Measurements from ENCODE around the gene ATL1.
A peak's percentile ranks its signal among the peaks of the same experiment; 100 is the strongest.
"Not testable (repeated sequence)": the region's sequence is repeated elsewhere in the genome, so short reads cannot be mapped to it uniquely, and the experiment has no call there.

Gene ATL1

DNA sequence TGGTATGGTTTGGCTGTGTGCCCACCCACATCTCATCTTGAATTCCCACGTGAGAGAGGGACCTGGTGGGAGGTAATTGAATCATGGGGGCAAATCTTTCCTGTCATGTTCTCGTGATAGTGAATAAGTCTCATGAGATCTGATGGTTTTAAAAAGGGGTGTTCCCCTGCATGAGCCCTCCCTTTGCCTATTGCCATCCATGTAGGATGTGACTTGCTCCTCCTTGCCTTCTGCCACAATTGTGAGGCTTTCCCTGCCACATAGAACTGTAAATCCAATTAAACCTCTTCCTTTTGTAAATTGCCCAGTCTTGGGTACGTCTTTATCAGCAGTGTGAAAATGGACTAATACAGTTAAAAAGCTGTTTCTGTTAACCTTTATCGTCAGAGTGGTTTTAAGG lies 21.9 kb upstream of the ATL1 start:
- not testable (repeated sequence) for DNase-seq

DNA sequence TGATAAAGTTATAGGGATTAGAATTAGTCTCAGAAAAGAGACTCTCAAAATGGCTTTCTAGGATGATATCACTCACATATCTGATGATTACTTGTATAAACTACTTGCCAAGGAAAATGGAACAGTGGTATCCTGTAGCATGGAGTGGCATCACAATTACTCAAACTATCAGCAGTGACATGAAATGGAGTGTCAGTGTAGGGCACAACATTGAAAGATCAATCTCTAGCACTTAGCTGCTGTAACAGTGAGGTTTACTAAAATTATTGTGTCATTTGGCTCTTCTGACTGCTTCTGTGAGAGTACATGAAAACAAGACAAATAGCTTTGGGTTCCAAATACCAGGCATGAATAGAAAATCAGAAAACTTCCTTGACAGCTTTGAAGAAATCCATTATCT lies 20.9 kb upstream of the ATL1 start:
- no peak for DNase-seq

DNA sequence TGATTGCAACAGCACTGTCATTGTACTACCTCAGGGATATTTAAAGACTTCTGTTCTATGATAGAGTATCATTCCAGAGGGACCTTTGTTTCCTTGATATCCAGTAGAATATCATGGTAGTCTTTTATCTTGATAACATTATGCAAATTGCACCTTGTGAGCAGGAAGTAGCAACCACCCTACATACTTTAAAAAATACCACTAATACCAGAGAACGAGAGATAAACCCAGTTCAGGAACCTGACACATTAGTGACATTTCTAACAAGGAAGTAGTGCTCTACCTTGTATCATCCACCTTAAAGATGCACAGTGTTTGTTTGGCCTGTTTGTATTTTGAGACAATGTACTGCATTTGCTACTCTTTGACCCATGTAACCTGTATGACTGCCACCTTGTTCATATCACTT lies 18.8 kb upstream of the ATL1 start:
- no peak for DNase-seq

DNA sequence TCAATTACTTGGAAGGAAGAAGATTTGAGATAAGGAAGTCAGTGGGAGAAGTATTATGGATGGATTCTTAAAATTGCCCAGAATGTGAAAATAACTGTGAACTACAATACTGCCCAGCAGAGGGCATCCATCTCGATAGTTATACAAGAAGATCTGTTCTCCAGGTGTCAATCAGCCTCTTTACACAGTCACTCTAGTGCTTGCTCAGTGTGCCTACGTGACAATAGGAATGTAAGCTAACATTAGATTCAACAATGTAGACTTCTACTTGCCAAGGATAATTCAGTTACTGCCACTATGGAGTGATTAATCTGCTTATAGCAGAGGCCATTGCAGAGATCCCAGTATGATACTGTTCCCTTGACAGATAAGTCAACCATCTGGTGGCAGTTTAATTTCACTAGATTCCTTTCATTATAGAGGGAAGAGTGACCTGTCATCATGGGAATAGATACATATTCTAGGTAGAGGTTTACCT lies 17.0 kb upstream of the ATL1 start:
- DNase-seq = peak; percentile 37 to 76

DNA sequence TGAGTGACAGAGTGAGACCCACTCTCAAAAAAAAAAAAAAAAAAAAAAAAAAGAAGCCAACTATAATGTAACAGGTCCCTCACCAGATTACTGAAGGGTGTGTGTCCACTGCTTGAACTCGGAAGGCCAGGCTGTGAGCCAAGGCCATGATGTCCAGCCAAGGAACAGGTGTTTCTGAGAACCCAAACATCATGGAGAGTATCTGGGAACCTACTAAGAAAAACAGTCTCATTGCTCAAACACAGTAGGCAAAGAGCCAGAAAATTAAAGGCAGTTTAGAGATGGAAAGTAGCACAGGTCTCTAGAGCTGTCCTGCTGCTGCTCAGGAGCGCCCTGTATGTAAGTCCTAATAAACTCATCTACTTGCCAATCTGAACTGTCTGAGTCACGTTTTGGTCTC lies 15.0 kb upstream of the ATL1 start:
- no peak for DNase-seq

DNA sequence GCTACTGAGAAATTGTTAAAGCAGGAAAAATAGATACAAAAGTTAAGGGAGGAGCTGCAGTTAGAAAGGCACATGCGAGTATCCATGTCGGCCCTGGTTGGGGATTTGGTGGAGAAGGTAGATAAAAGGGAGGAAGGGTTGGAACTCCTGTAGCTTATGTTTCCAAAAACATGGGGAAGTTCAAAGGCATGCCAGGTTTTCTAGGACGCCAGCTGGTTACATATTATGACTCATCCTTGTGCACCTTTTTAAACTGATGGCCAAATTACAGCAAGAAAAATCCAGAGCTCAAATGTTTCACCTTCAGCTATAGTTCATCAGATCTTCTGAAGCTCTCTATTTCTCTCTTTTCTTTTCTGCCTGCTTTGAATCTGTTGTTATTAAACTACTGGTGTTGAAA lies 14.3 kb upstream of the ATL1 start:
- DNase-seq = no peak

DNA sequence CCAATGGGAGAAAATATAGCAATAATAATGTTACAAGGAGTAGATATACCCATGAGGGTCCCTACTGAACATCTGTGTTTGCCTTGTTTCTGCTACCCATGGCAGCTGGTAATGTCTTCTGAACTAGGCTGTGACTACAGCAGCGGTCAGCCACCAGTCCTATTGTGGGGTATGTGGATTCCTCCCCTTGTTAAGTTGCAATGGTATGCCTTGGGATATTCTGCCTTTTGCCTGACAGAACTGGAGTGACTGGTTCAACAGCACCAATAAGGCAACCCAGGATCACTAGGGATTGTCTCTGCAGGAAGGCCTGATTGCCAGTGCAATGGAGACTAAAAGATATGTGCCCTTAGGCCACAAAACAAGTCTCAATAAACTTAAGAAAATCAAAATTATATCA lies 9.7 kb upstream of the ATL1 start:
- DNase-seq = no peak

DNA sequence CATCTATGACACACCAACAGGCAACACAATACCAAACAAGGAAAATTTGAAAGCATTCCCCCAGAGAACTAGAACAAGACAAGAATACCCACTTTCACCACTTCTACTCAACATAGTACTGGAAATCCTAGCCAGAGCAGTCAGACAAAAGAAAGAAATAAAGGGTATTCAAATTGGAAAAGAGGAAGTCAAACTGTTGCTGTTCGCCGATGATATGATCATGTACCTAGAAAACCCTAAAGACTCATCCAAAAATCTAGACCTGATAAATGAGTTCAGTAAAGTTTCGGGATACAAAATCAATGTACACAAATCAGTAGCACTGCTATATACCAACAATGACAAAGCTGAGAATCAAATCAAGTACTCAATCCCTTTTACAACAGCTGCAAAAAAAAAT lies 8.1 kb upstream of the ATL1 start:
- no peak for DNase-seq

DNA sequence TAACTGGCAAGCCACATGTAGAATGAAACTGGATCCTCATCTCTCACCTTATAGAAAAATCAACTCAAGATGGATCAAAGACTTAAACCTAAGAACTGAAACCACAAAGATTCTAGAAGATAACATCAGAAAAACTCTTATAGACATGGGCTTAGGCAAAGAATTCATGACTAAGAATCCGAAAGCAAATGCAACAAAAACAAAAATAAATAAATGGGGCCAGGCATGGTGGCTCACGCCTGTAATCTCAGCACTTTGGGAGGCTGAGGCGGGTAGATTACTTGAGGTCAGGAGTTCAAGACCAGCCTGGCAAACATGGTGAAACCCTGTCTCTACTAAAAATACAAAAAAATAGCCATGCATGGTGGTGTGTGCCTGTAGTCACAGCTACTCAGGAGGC lies 7.1 kb upstream of the ATL1 start:
- DNase-seq = not testable (repeated sequence)

DNA sequence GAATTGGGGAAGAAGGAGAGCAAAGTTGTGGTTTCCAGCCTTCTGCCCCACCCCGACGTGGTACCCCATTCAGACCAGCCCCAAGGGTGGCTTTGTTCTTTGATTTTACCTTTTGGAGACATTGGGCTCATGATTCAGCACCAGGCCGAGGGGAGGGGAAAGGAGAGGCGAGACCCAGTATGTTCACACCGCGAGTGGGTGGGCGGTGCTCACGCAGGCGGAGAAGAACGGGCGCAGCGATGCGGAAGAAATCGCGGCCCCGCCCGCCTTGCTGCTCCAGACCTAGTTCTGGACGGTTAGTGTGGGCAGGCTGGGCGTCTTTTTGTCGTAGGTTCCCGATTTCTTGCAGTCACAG lies 963 bp downstream of the ATL1 start:
- DNase-seq = peak; percentile 53 to 90

DNA sequence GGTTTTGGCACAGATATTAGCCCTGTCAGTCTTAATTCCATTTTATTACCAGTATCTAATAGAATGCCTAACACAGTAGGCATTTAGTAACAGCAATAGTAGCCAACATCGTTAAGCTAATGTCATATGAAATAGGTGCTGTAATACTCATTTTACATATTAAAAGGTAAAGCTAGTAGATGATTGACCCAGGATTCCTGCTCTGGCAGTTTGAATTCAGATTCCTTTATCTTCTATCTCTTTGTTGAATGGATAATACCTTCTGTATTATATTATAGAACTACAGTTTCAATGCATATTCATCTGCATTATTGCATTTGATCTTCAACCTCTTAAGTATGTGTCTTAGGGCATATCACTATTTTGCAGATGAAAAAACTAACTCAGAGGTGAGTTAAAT lies 2.9 kb downstream of the ATL1 start:
- DNase-seq = peak in 1 of 2 experiments; percentile 18

DNA sequence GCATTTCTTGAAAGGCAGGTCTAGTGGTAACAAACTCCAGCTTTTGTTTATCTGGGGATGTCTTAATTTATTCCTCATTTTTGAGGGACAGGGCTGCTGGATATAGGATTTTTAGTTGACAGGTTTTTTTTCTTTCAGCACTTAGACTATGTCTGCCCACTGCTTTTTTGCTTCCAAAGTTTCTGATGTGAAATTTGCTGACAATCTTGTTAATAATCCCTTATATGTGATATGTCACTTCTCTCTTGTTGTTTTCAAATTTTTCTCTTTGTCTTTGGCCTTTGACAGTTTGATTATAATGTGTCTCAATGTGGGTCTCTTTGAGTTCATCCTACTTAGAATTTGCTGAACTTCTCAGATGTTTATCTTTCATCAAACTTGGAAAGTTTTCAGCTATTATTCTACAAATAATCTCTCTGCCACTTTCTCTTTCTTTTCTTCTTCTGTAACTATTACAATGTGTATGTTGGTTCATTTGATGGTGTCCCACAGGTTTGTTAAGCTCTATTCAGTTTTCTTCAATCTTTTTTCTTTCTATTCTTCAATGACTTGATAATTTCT lies 9.8 kb downstream of the ATL1 start:
- no peak for DNase-seq

DNA sequence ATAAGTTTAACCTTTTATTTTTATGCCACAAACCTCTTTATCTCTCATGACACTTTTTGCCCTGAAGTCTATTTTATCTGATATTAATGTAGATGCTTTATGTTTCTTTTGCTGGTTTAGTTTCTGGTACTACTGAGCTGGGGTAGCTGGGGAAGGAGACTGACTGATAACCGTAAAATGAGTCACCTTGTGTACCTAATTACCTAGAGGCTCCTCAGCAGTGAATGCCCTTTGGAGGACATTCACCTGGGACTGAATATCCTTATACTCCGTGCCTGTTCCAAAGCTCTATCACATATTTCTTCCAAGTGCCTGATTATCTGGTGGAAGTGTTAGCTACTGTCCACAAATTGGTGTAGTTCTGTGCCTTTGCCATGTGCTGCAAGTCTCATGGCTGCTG lies 13.9 kb downstream of the ATL1 start:
- no peak for DNase-seq

DNA sequence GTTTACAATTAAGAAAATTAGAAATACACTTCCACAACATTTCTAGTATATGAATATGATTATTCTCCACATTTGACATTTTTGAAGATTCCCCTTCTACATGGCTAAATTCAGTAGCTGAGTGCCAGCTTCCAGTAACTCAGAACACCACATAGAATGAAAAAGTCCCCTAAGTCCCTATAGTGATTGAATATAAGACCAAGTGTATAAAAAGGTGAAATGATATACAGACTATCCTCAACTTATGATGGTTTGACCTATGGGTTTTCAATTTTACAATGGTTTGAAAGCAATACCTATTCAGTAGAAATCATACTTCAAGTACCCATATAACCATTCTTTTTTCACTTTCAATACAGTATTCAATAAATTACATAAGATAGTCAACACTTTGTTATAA lies 15.8 kb downstream of the ATL1 start:
- DNase-seq = no peak

DNA sequence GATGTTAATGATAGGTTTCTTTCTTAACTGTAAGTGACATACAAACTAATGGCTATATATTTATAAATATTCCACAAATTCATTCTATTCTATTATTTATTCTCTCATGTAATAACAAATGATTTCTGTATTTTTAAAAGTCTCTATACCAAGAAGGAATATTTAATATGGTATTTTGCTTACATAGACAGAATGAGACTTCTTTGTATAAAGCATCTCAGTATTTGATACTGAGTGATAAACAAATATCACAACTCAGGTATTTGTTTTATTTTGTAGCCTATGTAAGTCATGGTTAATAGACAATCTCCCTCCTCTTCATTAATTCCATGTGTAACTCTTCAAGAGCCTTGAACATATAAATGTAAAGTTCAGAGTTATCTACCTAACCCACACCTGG lies 18.0 kb downstream of the ATL1 start:
- no peak for DNase-seq

DNA sequence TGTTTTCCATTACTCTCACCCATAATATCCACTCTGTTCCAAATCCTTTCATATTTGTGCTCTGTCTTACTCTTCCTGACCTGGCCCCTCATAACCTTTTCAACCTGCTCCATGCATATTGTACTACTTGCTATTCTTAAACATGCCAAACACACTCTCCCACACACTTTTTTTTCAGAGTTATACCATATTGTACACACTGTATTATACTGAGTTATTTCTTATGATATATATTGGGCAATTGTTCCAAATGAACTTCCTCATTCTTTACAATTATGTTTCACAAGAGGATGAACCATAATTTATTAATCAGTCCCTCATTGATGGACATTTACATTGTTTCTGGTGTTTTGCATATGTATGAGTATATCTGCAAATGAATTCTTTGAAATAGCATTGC lies 18.5 kb downstream of the ATL1 start:
- no peak for DNase-seq

DNA sequence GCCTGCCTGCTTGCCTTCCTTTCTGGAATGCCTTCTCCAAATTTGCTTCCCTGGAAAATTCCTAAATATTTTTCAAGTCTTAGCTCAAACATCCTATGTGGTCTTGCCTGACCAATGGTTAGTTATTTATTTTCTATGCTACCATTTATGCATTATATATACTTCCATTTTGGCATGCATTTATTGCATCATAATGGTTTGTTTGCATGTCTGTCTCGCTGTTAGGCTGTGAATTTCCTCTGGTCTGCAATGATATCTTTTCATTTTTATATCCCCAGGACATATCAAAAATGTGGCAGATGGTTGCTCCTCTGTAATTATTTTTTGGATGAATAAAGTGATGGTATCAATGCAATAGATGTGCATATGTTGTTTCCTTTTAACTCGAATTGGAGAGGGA lies 30.5 kb downstream of the ATL1 start:
- DNase-seq = no peak

DNA sequence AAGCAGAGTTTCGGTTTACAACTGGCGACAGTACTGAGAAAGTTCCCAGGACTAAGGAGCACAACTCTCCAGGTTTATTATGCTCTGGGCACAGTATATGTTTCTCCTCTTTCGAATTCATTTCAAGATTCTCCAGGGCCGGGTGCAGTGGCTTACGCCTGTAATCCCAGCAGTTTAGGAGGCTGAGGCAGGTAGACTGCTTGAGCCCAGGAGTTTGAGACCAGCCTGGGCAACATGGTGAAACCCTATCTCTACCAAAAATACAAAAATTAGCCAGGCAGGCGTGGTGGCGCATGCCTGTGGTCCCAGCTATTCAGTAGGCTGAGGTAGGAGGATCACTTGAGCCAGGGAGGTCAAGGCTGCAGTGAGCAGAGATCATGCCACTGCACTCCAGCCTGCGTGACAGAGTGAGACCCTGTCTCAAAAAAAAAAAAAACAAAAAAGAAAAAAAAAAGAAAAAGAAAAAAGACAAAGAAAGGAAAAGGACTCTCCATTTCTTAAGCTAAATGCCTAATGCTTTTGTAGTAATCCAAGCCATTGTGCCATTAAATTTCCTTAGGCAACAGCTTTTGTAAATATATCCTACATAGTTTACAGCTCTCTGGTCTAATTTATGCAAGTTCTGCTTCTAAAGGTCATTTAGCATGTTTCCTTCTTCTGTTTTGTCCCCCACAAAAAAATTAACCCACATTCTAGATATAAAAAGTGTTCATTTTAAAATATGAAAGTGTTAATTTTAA lies 34.8 kb downstream of the ATL1 start:
- DNase-seq = no peak

DNA sequence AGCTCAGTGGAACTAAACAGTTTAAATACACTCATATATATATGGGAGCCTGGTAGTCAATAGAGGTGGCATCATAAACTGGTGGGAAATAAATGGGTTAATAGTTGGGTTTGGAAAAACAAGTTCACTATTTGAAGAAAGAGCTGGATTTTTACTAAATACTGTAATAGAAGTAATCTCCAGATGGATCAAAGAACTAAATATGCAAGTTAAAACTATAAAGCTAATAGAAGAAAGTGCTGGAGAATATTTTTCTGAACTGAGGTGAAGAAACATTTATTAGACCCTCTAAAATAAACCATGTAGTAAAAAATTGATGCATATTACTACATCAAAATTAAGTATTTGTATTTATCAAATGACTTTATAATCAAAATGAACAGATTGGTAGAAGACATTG lies 38.8 kb downstream of the ATL1 start:
- DNase-seq = no peak

DNA sequence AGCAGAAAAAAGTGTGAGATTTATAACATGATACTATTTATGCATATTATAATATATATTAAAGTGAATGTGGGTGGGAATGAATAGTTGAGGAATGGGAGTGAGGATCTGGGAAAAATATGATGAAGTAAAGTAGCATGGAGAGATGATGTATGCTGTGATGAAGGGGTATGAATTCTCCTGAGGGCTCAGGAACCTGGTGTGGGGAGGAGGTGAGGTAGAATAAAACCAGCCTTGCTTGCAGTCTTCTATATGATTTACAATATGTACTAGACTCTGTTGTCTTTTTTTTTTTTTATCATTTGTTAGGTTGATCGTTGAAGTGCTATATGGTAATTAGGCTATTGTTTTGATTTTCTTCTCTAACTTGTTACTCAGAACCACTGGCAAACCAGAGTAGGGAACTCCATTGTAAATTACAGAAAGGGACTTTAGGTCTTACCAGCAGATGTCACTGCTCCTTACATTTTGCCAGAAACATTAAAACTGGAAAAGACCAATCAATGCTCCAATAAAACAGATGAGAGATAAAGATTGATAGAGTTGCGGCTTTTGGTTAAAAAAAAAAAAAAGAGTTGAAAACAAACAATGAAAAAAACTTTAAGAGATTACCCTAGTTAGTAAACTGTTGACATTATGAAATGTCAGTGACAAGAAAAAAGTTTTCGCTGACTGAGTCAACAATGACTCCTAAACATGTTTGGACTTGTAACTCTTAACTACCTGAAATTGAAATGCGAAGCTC lies 39.9 kb downstream of the ATL1 start:
- DNase-seq = peak in 1 of 2 experiments; percentile 3

DNA sequence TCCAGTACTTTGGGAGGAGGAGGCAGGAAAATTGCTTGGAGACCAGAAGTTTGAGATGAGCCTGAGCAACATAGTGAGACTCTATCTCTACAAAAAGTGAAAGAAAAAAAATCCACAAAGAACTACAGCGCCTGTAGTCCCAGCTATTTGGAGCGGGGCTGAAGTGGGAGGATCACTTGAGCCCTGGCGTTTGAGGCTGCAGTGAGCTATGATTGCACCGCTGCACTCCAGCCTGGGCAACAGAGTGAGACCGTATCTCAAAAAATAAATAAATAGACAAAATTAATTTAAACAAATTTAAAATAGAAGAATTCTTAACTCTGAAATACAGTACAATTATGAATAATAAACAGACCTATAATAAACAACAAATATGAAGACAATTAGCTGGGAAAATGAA lies 40.9 kb downstream of the ATL1 start:
- no peak for DNase-seq

DNA sequence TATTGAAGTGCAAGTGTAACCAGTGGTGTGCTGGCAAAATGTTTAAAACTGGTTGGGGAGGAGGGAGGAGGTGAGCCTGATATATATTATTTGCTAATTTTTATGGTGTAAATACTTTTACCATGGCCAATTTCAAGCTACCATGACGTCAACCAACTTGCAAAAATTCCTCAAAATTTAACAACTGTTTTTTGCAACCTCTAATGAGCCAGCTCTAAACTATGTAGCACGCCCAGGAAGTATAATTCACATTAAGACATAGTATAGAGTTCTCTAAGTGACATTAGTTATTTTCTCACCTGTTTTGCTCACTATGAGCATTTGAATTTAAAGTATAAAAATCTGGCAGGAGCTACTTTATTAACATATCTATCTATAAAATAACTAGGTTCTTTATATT lies 41.4 kb downstream of the ATL1 start:
- no peak for DNase-seq

DNA sequence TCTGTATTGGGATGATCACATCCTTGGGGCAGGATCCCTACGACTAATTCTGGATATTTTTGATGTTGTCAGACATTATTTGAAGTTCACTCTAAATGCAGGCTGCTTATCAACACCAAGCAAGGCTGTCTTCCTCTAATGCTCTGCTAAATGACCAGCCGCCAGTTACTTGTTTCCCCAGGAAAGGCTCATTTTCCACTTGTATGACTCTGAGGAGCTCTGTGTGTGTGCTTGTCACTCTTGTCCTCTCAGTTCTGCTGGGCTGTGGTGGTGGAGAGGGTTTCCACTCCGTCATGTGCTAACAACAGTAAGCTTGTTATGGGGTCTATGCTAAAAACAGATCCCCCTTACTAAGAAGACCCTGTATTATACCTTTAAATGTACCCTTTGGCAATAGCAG lies 42.1 kb downstream of the ATL1 start:
- DNase-seq = no peak

DNA sequence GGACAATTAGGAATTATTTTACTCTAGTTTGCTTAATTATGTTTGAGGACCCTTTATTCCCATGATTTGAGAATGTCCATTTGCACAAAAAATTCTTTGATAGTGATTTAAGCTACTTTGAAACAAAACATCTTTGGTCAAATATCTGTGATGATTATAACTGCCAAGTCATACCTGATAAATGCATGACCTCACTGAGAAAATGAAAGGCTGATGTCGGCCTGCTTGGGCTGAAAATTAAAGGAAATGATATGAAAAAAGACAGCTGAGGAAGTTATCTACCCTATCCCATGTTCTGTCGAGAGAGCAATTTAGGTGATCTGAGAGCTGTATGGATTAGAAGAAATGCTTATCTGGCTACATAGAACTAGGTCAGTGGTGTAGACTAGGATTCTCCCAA lies 43.6 kb downstream of the ATL1 start:
- no peak for DNase-seq
